Right ventricle myocardium inferior (tissue), 1 donor: ENCODE data around the gene WDTC1. TPM values are rescaled to one million over a fixed set of nuclear protein-coding genes. Genes with fewer than 3 reads are reported as not detected.
A peak's percentile ranks its signal among the peaks of the same experiment; 100 is the strongest.

Experiments
- ATAC-seq: fragments of 200-7000 bp; cut with Tn5 transposase; one replicate; pipeline ENCODE4 v1.9.1; 2020; ENCODE audit warnings: mild to moderate bottlenecking, moderate library complexity
- DNase-seq: peaks from one replicate; pipeline ENCODE4 v3.0.0; 2021; ENCODE audit errors: missing footprints
- intact Hi-C: fragments of 100-400 bp; cut with DNase I; formaldehyde crosslinking; loops from one replicate; pipeline ENCODE4 v1.11.0; 2022
- total RNA-seq: library from RNA; stranded (reverse); fragmentation: NEBNext Ultra II Directional; extraction: Animal tissue kit (Norgen Biotek cat#: 25700); gene quantifications from one replicate; pipeline ENCODE4 v1.2.1, GENCODE V29; 2021
- donor health status: DM: no; HTN: yes; CAD: no; lungs with severe emphysema.

WDTC1 gene
- total RNA-seq, 1 donor from 2014 or later = 64.2 TPM

- DNase-seq (peak; percentile 20), ATAC-seq (no peak)
- intact Hi-C loops = no loop called here
These were observed 111.9 kb downstream of the WDTC1 start for GRCh38 chr1:27346357-27346756.

GRCh38 chr1:27346991-27347624 is 112.7 kb downstream of the WDTC1 start:
- intact Hi-C loops = no loop called here
- no peak for ATAC-seq
- DNase-seq = peak; percentile 27

- ATAC-seq = peak; percentile 32
- intact Hi-C loops = no loop called here
- peak; percentile 65 for DNase-seq
These were observed 114.7 kb downstream of the WDTC1 start for GRCh38 chr1:27348861-27349783.

GRCh38 chr1:27349784-27350662 is 115.6 kb downstream of the WDTC1 start:
- ATAC-seq (peak; percentile 69), DNase-seq (peak; percentile 85)
- intact Hi-C loops = no loop called here

- intact Hi-C loops = no loop called here
- peak; percentile 45 for ATAC-seq
- DNase-seq = peak; percentile 86
These were observed 116.5 kb downstream of the WDTC1 start for GRCh38 chr1:27350663-27351540.

- ATAC-seq (no peak), DNase-seq (no peak)
- intact Hi-C loops = no loop called here
These were observed 117.2 kb downstream of the WDTC1 start for GRCh38 chr1:27351541-27352107.

- intact Hi-C loops = no loop called here
These were observed 118.7 kb downstream of the WDTC1 start for GRCh38 chr1:27353166-27353565.

GRCh38 chr1:27353629-27354028 is 119.2 kb downstream of the WDTC1 start:
- intact Hi-C loops = no loop called here
- ATAC-seq (no peak), DNase-seq (no peak)

More at GRCh38 chr1:27353166-27353565, 118.7 kb downstream of the WDTC1 start:
- ATAC-seq (peak; percentile 9), DNase-seq (peak; percentile 71)

GRCh38 chr1:27355683-27356082 is 121.3 kb downstream of the WDTC1 start:
- intact Hi-C loops = loop anchor here (5.0 kb wide), 1 partner anchor 37 kb away; the partner anchor contains the start of gene GPR3
- ATAC-seq (no peak), DNase-seq (no peak)

- DNase-seq (no peak), ATAC-seq (no peak)
- intact Hi-C loops = loop anchor here (5.0 kb wide), 1 partner anchor 36 kb away; the partner anchor contains the start of gene GPR3
These were observed 121.8 kb downstream of the WDTC1 start for GRCh38 chr1:27356277-27356618.

- intact Hi-C loops = loop anchor here (5.0 kb wide), 1 partner anchor 36 kb away; the partner anchor contains the start of gene GPR3
- DNase-seq (no peak), ATAC-seq (no peak)
These were observed 122.3 kb downstream of the WDTC1 start for GRCh38 chr1:27356619-27357280.

- intact Hi-C loops = loop anchor here (5.0 kb wide), 1 partner anchor 35 kb away; the partner anchor contains the start of gene GPR3
- ATAC-seq = peak; percentile 65
- peak; percentile 92 for DNase-seq
These were observed 123.0 kb downstream of the WDTC1 start for GRCh38 chr1:27357281-27358037.

Other genes starting within 250 kb of the WDTC1 start
- gene TRNP1, start 240.9 kb upstream of the WDTC1 start, total RNA-seq = 26.9 TPM
- gene TENT5B, start 221.8 kb upstream of the WDTC1 start, total RNA-seq = 41.8 TPM
- 20.2 TPM for gene SLC9A1, start 79.5 kb upstream of the WDTC1 start, total RNA-seq
- gene TMEM222, start 87.5 kb downstream of the WDTC1 start, total RNA-seq = 17.9 TPM
- 0.78 TPM for gene SYTL1, start 107.4 kb downstream of the WDTC1 start, total RNA-seq
- gene MAP3K6, start 132.3 kb downstream of the WDTC1 start, total RNA-seq = 51.3 TPM
- 20.7 TPM for gene FCN3, start 140.2 kb downstream of the WDTC1 start, total RNA-seq
- not detected for gene CD164L2, start 148.7 kb downstream of the WDTC1 start, total RNA-seq
- not detected for gene GPR3, start 158.0 kb downstream of the WDTC1 start, total RNA-seq